Peyer's patch (tissue), 4 donors: ENCODE results near the gene FARS2. TPM values are rescaled to one million over a fixed set of nuclear protein-coding genes. Genes with fewer than 3 reads are reported as not detected.

ENCODE experiments used
- DNase-seq, 3 donors: peaks; one replicate each; pipeline ENCODE4 v3.0.0-alpha.2; 2017 to 2019
- H3K27ac ChIP-seq, 4 donors: fragments of 200-600 bp; sonication (generic); one replicate each; pipeline ENCODE4 v1.5.1; 2016 to 2019
- H3K27me3 ChIP-seq, 2 donors: fragments of 200-600 bp; sonication (generic); one replicate each; pipeline ENCODE4 v1.5.1; 2019
- H3K36me3 ChIP-seq, 3 donors: fragments of 200-600 bp; sonication (generic); one replicate each; pipeline ENCODE4 v1.5.1; 2016 to 2019
- H3K4me1 ChIP-seq, 4 donors: fragments of 200-600 bp; sonication (generic); one replicate each; pipeline ENCODE4 v1.5.1; 2016 to 2019
- H3K4me3 ChIP-seq, 4 donors: fragments of 200-600 bp; sonication (generic); 1 replicate in 3 of 4; 2 replicates in 1 of 4; pipeline ENCODE4 v1.5.1; 2016 to 2019; ENCODE audit warnings: mild to moderate bottlenecking in 1 of 4
- H3K9me3 ChIP-seq, 4 donors: fragments of 200-600 bp; sonication (generic); one replicate each; pipeline ENCODE4 v1.5.1; 2016 to 2019; ENCODE audit warnings: mild to moderate bottlenecking in 1 of 4
- CTCF ChIP-seq, 6 experiments: fragments of 450-650 bp in 4 of 6; fragments of 200-600 bp in 2 of 6; sonication (generic) in 1 of 6; IDR thresholded peaks; one replicate each; pipeline ENCODE4 v1.5.1; 2017 to 2019; ENCODE audit warnings: antibody characterized with exemption in 6 of 6, mild to moderate bottlenecking in 3 of 6, moderate library complexity in 1 of 6
- POLR2A ChIP-seq, 2 donors: fragments of 450-650 bp; IDR thresholded peaks; one replicate each; pipeline ENCODE4 v1.5.1; 2017; ENCODE audit warnings: antibody characterized with exemption in 2 of 2, mild to moderate bottlenecking in 2 of 2, moderate library complexity in 2 of 2
- total RNA-seq, 4 donors: library from RNA; depleted of rRNA; stranded (reverse); fragments of >200 nt; gene quantifications; one replicate each; pipeline ENCODE4 v1.1.0, GENCODE V29; 2016

FARS2 gene
- total RNA-seq, 4 donors from 2014 or later, result 9.5 to 42.1 (median 17.1) TPM

GRCh38 chr6:5231289-5231688, 30.0 kb upstream of the FARS2 start:
- no peaks in the 10 kb centered on the region for H3K4me1 ChIP-seq
- H3K36me3 ChIP-seq, result no peaks in the 10 kb centered on the region
- DNase-seq, result no peak
- no peak for TF ChIP-seq CTCF (IDR thresholded peaks at IDR 0.05)
- TF ChIP-seq POLR2A (IDR thresholded peaks at IDR 0.05), result no peak
- H3K4me3 ChIP-seq, result no peak overlapping the region
- no peak overlapping the region for H3K27ac ChIP-seq
- H3K9me3 ChIP-seq, result no peaks in the 10 kb centered on the region
- H3K27me3 ChIP-seq, result no peaks in the 10 kb centered on the region

GRCh38 chr6:5234874-5235273, 26.4 kb upstream of the FARS2 start:
- TF ChIP-seq POLR2A (IDR thresholded peaks at IDR 0.05), result no peak
- TF ChIP-seq CTCF (IDR thresholded peaks at IDR 0.05), result no peak
- Histone ChIP-seq H3K27me3 (no peaks in the 10 kb centered on the region), H3K27ac (no peak overlapping the region), H3K4me1 (no peaks in the 10 kb centered on the region), H3K9me3 (no peaks in the 10 kb centered on the region), H3K36me3 (no peaks in the 10 kb centered on the region), H3K4me3 (no peak overlapping the region)
- no peak for DNase-seq

GRCh38 chr6:5235830-5236229, 25.5 kb upstream of the FARS2 start:
- Histone ChIP-seq H3K27ac (no peak overlapping the region), H3K4me1 (no peaks in the 10 kb centered on the region), H3K9me3 (no peaks in the 10 kb centered on the region), H3K27me3 (no peaks in the 10 kb centered on the region), H3K4me3 (no peak overlapping the region), H3K36me3 (no peaks in the 10 kb centered on the region)
- TF ChIP-seq POLR2A (IDR thresholded peaks at IDR 0.05), result no peak
- TF ChIP-seq CTCF (IDR thresholded peaks at IDR 0.05), result no peak
- DNase-seq, result no peak

GRCh38 chr6:5237805-5238204, 23.5 kb upstream of the FARS2 start:
- no peaks in the 10 kb centered on the region for H3K9me3 ChIP-seq
- no peak overlapping the region for H3K27ac ChIP-seq

GRCh38 chr6:5238336-5238735, 23.0 kb upstream of the FARS2 start:
- Histone ChIP-seq H3K27ac (no peak overlapping the region), H3K36me3 (no peaks in the 10 kb centered on the region), H3K27me3 (no peaks in the 10 kb centered on the region), H3K9me3 (no peaks in the 10 kb centered on the region), H3K4me1 (no peaks in the 10 kb centered on the region), H3K4me3 (no peak overlapping the region)
- TF ChIP-seq POLR2A (IDR thresholded peaks at IDR 0.05), result no peak
- no peak for DNase-seq

More at GRCh38 chr6:5237805-5238204, 23.5 kb upstream of the FARS2 start:
- Histone ChIP-seq H3K27me3 (no peaks in the 10 kb centered on the region), H3K4me3 (no peak overlapping the region), H3K36me3 (no peaks in the 10 kb centered on the region), H3K4me1 (no peaks in the 10 kb centered on the region)
- DNase-seq, result no peak
- no peak for TF ChIP-seq POLR2A (IDR thresholded peaks at IDR 0.05)
- TF ChIP-seq CTCF (IDR thresholded peaks at IDR 0.05), result no peak

- H3K9me3 ChIP-seq, result no peaks in the 10 kb centered on the region
- no peak for DNase-seq
- no peaks in the 10 kb centered on the region for H3K27me3 ChIP-seq
- no peak overlapping the region for H3K27ac ChIP-seq
- H3K4me1 ChIP-seq, result no peaks in the 10 kb centered on the region
- TF ChIP-seq CTCF (IDR thresholded peaks at IDR 0.05) (no peak), POLR2A (IDR thresholded peaks at IDR 0.05) (no peak)
- no peaks in the 10 kb centered on the region for H3K36me3 ChIP-seq
- no peak overlapping the region for H3K4me3 ChIP-seq
Measured at GRCh38 chr6:5241252-5241651, 20.1 kb upstream of the FARS2 start.
